ENCODE data around the gene MORN1.

The MORN1 gene

GRCh38 chr1:2331200-2331544, 60.2 kb downstream of the MORN1 start:
- Histone ChIP-seq H3F3A (ENCODE audit: insufficient read depth, low read length) (no peaks in the 10 kb centered on the region), H3K4me2 (ENCODE audit: low read length) (no peak overlapping the region), H3K9ac (ENCODE audit: low read length) (no peak overlapping the region), H3K9me3 (ENCODE audit: low read length) (no peaks in the 10 kb centered on the region), H3K9me2 (ENCODE audit: low read depth, low read length) (no peaks in the 10 kb centered on the region), H3K27ac (ENCODE audit: low read depth, low read length, poor library complexity, severe bottlenecking) (no peak overlapping the region), H3K4me1 (ENCODE audit: insufficient read depth, low read length, severe bottlenecking) (no peaks in the 10 kb centered on the region), H3K4me3 (ENCODE audit: low read depth, low read length, poor library complexity, severe bottlenecking) (no peak overlapping the region), H3K79me2 (ENCODE audit: insufficient read depth, low read length) (no peaks in the 10 kb centered on the region), H4K20me1 (ENCODE audit: insufficient read depth, low read length) (no peaks in the 10 kb centered on the region), H3K27me3 (ENCODE audit: insufficient read depth, low read length) (peaks cover 3% of the 10 kb centered on the region; the same call in 1 of the 2 replicates), H2AFZ (ENCODE audit: low read length) (no peak overlapping the region), H3K36me3 (ENCODE audit: insufficient read depth, low read length) (no peaks in the 10 kb centered on the region)
- TF ChIP-seq CTCF (IDR thresholded peaks at IDR 0.05; ENCODE audit: low read length) (no peak), EZH2 (IDR thresholded peaks at IDR 0.05; ENCODE audit: borderline replicate concordance, low read length) (no peak)

GRCh38 chr1:2330519-2331199, 60.7 kb downstream of the MORN1 start:
- H3K4me1 ChIP-seq (ENCODE audit: insufficient read depth, low read length, severe bottlenecking), result no peaks in the 10 kb centered on the region
- H3K27ac ChIP-seq (ENCODE audit: low read depth, low read length, poor library complexity, severe bottlenecking), result no peak overlapping the region
- no peaks in the 10 kb centered on the region for H4K20me1 ChIP-seq (ENCODE audit: insufficient read depth, low read length)
- no peaks in the 10 kb centered on the region for H3K79me2 ChIP-seq (ENCODE audit: insufficient read depth, low read length)
- no peak overlapping the region for H3K4me3 ChIP-seq (ENCODE audit: low read depth, low read length, poor library complexity, severe bottlenecking)
- H3F3A ChIP-seq (ENCODE audit: insufficient read depth, low read length), result no peaks in the 10 kb centered on the region
- TF ChIP-seq CTCF (IDR thresholded peaks at IDR 0.05; ENCODE audit: low read length) (no peak), EZH2 (IDR thresholded peaks at IDR 0.05; ENCODE audit: borderline replicate concordance, low read length) (no peak)
- peaks cover 3% of the 10 kb centered on the region; the same call in 1 of the 2 replicates for H3K27me3 ChIP-seq (ENCODE audit: insufficient read depth, low read length)
- H3K9ac ChIP-seq (ENCODE audit: low read length), result no peak overlapping the region
- no peaks in the 10 kb centered on the region for H3K9me2 ChIP-seq (ENCODE audit: low read depth, low read length)
- no peak overlapping the region for H2AFZ ChIP-seq (ENCODE audit: low read length)
- H3K9me3 ChIP-seq (ENCODE audit: low read length), result no peaks in the 10 kb centered on the region
- no peak overlapping the region for H3K4me2 ChIP-seq (ENCODE audit: low read length)
- H3K36me3 ChIP-seq (ENCODE audit: insufficient read depth, low read length), result no peaks in the 10 kb centered on the region

GRCh38 chr1:2330035-2330434, 61.3 kb downstream of the MORN1 start:
- no peak overlapping the region for H3K4me3 ChIP-seq (ENCODE audit: low read depth, low read length, poor library complexity, severe bottlenecking)
- H3K4me2 ChIP-seq (ENCODE audit: low read length), result no peak overlapping the region
- TF ChIP-seq CTCF (IDR thresholded peaks at IDR 0.05; ENCODE audit: low read length), result no peak
- no peak for TF ChIP-seq EZH2 (IDR thresholded peaks at IDR 0.05; ENCODE audit: borderline replicate concordance, low read length)
- no peaks in the 10 kb centered on the region for H3K79me2 ChIP-seq (ENCODE audit: insufficient read depth, low read length)
- no peaks in the 10 kb centered on the region for H3K36me3 ChIP-seq (ENCODE audit: insufficient read depth, low read length)
- no peaks in the 10 kb centered on the region for H4K20me1 ChIP-seq (ENCODE audit: insufficient read depth, low read length)
- H2AFZ ChIP-seq (ENCODE audit: low read length), result no peak overlapping the region
- no peaks in the 10 kb centered on the region for H3K4me1 ChIP-seq (ENCODE audit: insufficient read depth, low read length, severe bottlenecking)
- no peak overlapping the region for H3K27ac ChIP-seq (ENCODE audit: low read depth, low read length, poor library complexity, severe bottlenecking)
- H3K27me3 ChIP-seq (ENCODE audit: insufficient read depth, low read length), result peaks cover 3% of the 10 kb centered on the region; the same call in 1 of the 2 replicates
- H3K9me3 ChIP-seq (ENCODE audit: low read length), result no peaks in the 10 kb centered on the region
- no peak overlapping the region for H3K9ac ChIP-seq (ENCODE audit: low read length)
- no peaks in the 10 kb centered on the region for H3K9me2 ChIP-seq (ENCODE audit: low read depth, low read length)
- no peaks in the 10 kb centered on the region for H3F3A ChIP-seq (ENCODE audit: insufficient read depth, low read length)

Measured in OCI-LY1 (cell line).